Stimulated activated CD4-positive, alpha-beta T cell treated with anti-CD3 and anti-CD28 coated beads, Interleukin-2, amount 100 ng/mL, for 4 hours (primary cell): ENCODE data around the gene MYL2.

ENCODE experiments used
- DNase-seq: peaks from one replicate; pipeline ENCODE4 v3.0.0-alpha.2; 2020; ENCODE audit warnings: low read depth

The MYL2 gene

DNA sequence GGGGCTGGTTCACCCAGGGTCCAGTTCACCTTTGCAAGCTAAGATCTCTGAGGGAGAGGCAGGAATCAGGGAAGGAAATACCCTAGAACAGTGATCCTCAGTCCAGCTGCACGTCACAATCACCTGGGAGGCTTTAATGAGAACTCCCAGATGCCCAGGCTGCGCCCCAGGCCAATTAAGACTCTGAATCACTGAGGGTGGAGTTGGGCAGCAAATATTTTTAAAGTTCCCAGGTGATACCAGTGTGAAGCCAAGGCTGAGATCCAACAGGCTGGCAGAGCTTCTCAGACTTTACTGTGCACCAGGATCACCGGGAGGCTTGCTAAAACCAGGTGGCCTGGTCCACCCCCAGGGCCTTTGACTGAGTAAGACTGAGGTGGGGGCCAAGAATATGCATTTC, 23.8 kb downstream of the MYL2 start:
- DNase-seq: no peak

DNA sequence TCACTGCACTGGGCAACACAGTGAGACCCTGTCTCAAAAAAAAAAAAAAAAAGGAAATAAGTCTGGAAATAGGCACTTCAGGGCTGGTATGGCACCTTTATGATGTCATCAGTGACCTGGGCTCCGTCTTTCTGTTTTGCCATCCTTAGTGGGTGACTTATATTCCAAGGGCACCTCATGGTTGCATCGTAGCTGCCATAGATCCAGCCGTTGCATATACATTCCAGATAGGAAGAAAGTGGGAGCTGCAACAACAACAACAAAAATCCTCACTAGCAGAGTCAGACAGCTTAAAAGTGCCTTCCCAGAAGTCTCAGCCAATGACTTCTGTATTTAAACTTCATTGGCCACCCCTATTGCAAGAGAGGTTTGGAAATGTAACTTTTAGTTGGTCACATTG, 26.4 kb downstream of the MYL2 start:
- no peak for DNase-seq

DNA sequence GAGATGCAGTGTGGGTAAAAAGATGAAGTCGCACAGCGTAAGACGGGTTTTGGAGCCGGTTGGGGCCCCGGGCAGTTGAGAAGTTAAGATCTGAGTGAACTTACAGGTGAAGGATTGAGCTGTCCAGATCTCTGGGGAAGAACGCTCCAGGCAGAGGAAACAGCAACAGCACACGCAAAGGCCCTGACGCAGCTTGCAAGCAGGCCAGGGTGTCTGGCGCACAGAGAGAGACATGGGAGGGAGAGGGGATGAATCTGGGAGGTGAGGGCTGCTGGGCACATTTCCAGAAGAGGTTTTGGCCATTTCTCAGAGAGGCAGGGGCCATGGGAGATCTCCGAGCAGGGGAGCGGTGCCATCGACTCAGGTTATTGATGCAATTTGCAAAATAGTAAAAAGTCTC, 31.0 kb downstream of the MYL2 start:
- no peak for DNase-seq

DNA sequence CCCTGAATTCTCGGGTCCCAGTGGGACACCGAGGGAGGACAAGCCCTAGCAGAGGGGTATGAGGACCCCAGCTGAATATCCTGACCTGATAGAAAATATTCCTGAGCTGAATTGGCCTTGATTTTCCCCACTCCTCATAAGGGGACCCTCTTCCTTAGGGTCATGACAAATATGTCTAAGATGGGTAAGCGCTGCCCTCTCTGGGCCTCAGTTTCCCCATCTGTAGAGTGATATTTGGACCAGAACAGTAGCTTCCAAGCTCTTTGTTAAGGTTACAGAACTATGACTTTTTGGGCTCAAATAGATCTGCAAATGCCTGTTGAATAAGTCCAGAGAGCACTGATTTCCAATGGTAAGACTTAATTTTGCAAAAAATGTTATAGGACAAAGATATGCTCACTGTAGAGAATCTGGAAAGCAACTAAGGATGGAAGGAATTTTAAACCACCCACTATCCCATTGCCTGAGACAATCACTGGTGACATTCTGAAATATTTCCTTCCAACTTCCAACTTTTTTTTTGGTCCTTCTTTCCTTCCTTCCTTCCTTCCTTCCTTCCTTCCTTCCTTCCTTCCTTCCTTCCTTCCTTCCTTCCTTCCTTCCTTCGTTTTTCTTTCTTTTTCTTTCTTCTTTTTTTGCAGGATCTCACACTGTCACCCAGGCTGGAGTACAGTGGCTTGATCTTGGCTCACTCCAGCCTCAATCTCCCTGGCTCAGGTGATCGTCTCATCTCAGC, 32.0 kb downstream of the MYL2 start:
- no peak for DNase-seq

DNA sequence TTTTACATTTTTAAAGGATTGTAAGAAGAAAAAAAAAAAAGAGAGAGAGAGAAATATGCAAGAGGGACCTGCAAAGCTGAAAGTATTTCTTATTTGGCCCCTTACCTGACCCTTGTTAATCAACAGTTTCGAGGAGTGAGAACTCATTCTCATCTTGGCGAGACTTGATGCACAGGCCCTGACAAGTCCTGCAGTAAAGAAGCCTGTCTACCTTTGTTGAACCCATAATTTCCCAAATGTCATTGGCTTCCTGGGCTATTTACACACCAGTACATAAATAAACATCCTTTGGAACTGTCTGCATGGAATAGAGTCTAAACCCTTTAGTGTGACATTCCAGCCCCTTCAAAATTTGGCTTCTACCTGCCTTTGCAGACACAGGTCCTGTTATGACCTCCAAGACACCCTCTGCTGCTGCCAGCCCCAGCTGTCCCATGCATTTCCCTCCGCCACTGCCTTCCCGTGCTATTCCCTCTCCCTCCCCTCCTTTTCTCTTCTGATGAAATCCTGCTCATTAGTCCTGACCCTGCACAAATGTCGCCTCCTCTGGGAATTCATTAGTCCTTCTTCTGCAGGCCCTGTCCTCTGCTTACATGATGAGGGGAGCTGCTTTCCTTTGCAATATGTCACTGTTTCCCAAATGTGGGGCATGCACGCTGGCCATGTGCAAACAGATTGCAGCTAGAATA, 35.1 kb downstream of the MYL2 start:
- DNase-seq: no peak

DNA sequence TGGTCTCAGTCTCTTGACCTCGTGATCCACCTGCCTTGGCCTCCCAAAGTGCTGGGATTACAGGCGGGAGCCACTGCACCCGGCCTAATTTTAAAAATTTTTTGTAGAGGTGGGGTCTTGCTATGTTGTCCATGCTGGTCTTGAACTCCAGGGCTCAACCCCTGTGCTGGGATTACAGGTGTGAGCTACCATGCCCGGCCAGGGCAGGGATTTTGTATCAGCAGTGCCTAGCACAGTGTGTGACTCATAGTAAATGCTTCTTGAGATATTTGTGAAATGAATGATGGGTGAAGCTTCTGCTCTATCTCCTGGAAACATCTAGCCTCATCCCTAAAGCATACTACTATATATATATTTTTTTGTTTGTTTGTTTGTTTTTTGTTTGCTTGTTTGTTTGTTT, 37.1 kb downstream of the MYL2 start:
- no peak for DNase-seq

DNA sequence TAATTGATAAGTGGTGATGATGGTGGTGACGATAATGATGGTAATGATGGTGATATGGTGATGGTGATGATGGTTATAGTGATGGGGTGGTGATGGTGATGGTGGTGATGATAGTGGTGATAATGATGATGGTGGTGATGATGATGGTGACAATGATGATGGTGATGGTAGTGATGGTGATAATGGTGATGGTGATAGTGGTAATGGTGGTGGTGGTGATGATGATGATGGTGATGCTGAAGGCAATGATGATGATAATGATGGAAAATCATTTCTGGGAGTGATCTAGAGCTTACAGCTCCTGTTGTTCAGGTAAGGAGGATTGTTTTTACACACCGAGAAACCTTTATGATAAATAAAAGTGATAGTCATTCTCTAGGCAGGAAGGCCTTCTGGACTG, 39.7 kb downstream of the MYL2 start:
- DNase-seq: no peak

DNA sequence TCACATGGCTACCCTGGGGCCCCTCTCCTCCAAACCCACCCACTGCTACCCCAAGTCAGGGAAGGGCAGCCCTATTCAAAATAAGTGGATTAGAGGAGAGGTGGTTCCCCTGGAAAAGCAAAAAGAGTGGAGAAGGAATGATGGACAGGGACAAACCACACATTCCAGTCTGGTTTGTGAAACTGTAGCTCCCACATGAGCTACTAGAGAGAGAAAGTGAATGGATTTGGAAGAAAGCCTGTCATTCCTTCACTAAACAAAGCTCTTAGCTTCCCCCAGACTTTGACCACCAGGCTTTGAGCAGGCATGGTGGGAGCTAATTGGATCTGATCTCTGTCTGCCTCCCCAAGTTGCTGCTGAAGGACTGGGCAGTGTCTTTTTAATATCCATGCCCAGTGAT, 45.6 kb downstream of the MYL2 start:
- DNase-seq: no peak

DNA sequence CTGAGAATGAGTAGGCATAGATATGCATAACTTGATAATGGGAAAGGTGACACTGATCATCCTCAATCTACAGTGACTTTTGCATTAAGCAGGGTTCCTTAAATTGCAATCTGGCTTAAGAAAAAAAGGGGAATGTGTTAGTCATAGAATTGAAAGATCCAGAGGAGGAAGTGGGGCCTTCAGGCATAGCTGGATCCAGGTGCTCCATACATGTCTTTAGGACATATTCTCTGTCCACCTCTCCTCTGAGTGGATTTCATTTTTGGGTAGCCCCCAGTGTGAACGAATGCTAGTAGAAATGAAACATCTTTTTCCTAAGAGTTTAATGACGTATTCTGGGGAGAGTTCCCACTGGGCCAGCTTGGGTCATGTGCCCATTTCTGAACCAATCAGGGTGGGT, 46.0 kb downstream of the MYL2 start:
- DNase-seq: no peak

DNA sequence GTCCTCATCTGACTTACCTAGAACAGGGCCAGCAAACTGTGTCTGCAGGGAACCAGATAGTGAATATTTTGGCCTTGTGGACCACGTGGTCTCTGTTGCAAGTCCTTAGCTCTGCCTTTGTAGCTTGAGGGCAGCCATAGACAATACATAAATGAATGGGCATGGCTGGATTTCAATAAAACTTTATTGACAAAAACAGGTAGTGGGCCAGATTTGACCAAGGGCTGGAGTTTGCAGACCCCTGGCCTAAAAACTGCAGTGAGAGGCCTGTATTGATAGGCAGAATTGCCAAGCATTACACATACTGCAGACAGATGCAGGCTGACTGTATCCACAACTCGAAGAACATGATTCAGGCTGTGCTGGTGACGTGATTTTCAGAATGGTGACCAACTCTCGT, 48.3 kb downstream of the MYL2 start:
- no peak for DNase-seq

DNA sequence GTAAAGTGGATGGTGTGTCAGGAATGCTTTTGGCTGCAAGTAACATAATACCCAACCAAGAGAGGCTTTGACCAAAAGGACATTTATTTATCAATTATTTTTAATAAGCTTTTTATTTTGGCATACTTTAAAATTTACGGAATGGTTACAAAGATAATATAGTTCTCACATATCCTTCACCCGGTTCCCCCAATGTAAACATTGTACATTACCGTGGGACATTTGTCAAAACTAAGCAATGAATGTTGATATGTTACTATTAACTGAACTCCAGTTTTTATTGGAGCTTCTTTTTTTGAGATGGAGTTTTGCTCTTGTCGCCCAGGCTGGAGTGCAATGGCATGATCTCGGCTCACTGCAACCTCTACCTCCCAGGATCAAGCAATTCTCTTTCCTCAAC, 50.6 kb downstream of the MYL2 start:
- DNase-seq: no peak

DNA sequence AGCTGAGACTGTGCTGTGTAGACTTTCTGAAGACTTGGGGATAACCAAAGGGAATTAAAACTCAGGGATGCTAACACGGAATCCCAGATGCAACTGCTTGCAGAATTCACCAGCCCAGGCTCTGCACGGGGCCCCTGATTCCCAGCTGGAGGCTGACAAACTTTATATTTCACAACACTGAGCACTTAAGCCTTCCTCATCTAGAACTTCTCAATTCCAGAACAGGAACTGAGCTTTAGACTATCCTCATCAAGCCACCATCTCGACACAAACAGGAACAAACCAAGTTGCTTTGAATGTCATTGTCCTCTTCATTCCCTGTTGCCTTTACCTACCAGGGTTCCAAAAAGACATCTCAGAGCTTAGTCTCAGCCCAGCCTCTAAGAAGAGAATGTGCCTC, 51.4 kb downstream of the MYL2 start:
- no peak for DNase-seq

DNA sequence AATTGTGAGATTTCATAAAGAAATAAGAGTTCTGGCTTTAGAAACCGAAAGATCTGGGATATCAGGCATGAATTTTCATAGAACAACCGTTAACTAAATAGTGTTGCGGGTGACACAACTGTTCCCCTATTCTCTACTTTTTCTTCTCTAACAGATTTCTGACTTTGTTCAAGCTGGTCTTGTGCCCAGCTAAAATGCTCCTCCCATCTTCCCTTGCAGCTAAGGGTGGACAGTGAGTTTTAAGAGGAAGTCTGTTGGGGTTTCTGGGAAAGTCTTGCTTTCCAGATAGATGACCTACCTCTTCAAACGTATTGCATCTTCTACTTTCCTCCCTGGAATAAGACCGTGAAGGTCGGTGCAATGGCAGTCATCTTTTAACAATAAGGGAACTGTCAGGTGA, 54.9 kb downstream of the MYL2 start:
- no peak for DNase-seq

DNA sequence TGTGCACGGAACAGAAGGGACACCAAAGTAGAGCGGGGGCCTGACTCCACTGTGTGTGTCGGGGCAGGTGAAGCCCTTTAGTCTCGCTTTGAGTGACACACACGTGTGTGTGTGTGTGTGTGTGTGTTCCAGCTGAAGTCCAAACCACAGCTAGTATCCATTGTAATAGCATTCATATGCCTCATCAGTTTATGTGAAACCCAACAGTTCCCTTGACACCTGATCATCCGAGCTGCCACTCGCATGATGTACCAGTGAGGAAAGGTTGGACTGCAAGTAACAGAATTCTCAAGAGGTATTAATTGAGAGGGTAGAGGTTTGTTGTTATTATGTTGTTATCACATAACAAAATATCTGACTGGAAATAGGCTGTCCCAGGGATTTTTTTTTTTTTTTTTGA, 57.2 kb downstream of the MYL2 start:
- no peak for DNase-seq

DNA sequence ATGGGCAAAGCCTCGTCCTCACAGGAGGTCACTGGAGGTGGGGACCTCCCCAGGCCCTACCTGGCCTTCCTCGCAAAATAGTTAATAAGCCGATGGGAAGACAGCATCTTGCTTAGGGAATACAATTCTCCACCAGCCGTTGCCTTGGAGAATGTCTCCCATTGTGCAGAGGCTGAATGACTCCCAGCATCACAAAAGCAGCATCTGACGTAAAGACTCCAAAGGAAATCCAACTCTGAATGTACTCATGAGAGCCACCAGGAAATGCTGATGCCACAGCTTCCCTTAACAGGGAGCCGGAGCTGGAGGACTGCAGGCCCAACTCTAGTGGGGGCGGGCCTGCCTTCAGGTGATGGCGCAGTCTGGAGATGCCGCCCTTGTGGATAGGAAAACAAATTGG, 58.0 kb downstream of the MYL2 start:
- DNase-seq: no peak

DNA sequence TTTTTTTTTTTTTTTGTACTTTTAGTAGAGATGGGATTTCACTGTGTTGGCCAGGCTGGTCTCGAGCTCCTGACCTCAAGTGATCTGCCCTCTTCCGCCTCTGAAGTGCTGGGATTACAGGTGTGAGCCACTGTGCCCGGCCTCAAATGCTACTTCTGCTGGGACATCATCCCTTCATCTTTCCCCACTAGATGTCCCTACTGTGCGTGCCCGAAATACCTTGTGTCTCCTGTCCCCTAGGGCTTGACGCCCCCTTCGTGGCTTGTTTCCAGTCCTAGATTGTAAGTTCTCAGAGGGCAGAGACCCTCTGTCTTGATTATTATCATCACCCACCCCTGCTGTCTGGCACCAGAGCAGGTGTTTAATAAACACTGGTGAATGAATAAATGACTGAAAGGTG, 58.6 kb downstream of the MYL2 start:
- DNase-seq: no peak
